ENCODE results near the gene TDRD12.
A peak's percentile ranks its signal among the peaks of the same experiment; 100 is the strongest.
"Not testable (repeated sequence)": the region's sequence is repeated elsewhere in the genome, so short reads cannot be mapped to it uniquely, and the experiment has no call there.

The TDRD12 gene

GRCh38 chr19:32694316-32694715, 25.3 kb upstream of the TDRD12 start:
- not testable (repeated sequence) for DNase-seq

- not testable (repeated sequence) for DNase-seq
Measured at GRCh38 chr19:32694851-32695250, 24.7 kb upstream of the TDRD12 start.

- peak in 1 of 2 donors; percentile 24 for DNase-seq
Measured at GRCh38 chr19:32695506-32695905, 24.1 kb upstream of the TDRD12 start.

- peak in 1 of 2 donors; percentile 13 for DNase-seq
Measured at GRCh38 chr19:32696771-32697170, 22.8 kb upstream of the TDRD12 start.

GRCh38 chr19:32700129-32700528, 19.4 kb upstream of the TDRD12 start:
- not testable (repeated sequence) for DNase-seq

GRCh38 chr19:32702010-32702409, 17.6 kb upstream of the TDRD12 start:
- no peak for DNase-seq

- DNase-seq = not testable (repeated sequence)
Measured at GRCh38 chr19:32704006-32704405, 15.6 kb upstream of the TDRD12 start.

GRCh38 chr19:32708457-32708856, 11.1 kb upstream of the TDRD12 start:
- DNase-seq = no peak

GRCh38 chr19:32709032-32709431, 10.5 kb upstream of the TDRD12 start:
- DNase-seq = no peak

- DNase-seq = no peak
Measured at GRCh38 chr19:32711747-32712146, 7.8 kb upstream of the TDRD12 start.

- not testable (repeated sequence) for DNase-seq
Measured at GRCh38 chr19:32716203-32716602, 3.4 kb upstream of the TDRD12 start.

- DNase-seq = no peak
Measured at GRCh38 chr19:32717496-32717895, 2.1 kb upstream of the TDRD12 start.

- no peak for DNase-seq
Measured at GRCh38 chr19:32718286-32718685, 1.3 kb upstream of the TDRD12 start.

- DNase-seq = no peak
Measured at GRCh38 chr19:32720216-32720935, 809 bp downstream of the TDRD12 start.

GRCh38 chr19:32720936-32721250, 1.3 kb downstream of the TDRD12 start:
- no peak for DNase-seq

GRCh38 chr19:32735936-32736335, 16.4 kb downstream of the TDRD12 start:
- no peak for DNase-seq

- no peak for DNase-seq
Measured at GRCh38 chr19:32743021-32743420, 23.5 kb downstream of the TDRD12 start.

- DNase-seq = no peak
Measured at GRCh38 chr19:32743447-32743846, 23.9 kb downstream of the TDRD12 start.

GRCh38 chr19:32744555-32745325, 25.2 kb downstream of the TDRD12 start:
- no peak for DNase-seq

- not testable (repeated sequence) for DNase-seq
Measured at GRCh38 chr19:32745594-32746251, 26.2 kb downstream of the TDRD12 start.

- not testable (repeated sequence) for DNase-seq
Measured at GRCh38 chr19:32746631-32747196, 27.1 kb downstream of the TDRD12 start.

GRCh38 chr19:32748497-32748896, 28.9 kb downstream of the TDRD12 start:
- no peak for DNase-seq

- DNase-seq = no peak
Measured at GRCh38 chr19:32748948-32749347, 29.4 kb downstream of the TDRD12 start.

- no peak for DNase-seq
Measured at GRCh38 chr19:32749361-32749760, 29.8 kb downstream of the TDRD12 start.
